Caco-2 (cell line): Measurements from ENCODE around the gene TNPO3. TPM values are rescaled to one million over a fixed set of nuclear protein-coding genes. Genes with fewer than 3 reads are reported as not detected.
"Not testable (repeated sequence)": the region's sequence is repeated elsewhere in the genome, so short reads cannot be mapped to it uniquely, and the experiment has no call there.

Experiments used
- BruUV-seq: library from RNA; stranded (reverse); fragments of 400-500 nt; replicated peaks from 2 replicates; lab custom pipeline; 2021; lab: Mats Ljungman, UMichigan
- CTCF ChIA-PET: fragments of 300-600 bp; sonication (Branson Sonifier 250); formaldehyde crosslinking; loops from one replicate; lab custom pipeline; 2022; ENCODE audit warnings: antibody characterized with exemption; lab: Charles Lee
- POLR2A ChIA-PET: fragments of 300-600 bp; sonication (Branson Sonifier 250); formaldehyde crosslinking; loops from one replicate; lab custom pipeline; 2022; ENCODE audit warnings: antibody characterized with exemption; lab: Charles Lee
- DNase-seq, 2 experiments: peaks; one replicate each; pipeline versions ENCODE4 v3.0.0 to v3.0.0-alpha.2; 2020 to 2022
- H3K27me3 ChIP-seq: replicated peaks from 2 replicates; pipeline ENCODE4 v1.6.0; 2011; ENCODE audit warnings: low read length; ENCODE audit not compliant: control insufficient read depth, insufficient read depth
- H3K36me3 ChIP-seq: 2 replicates; pipeline ENCODE4 v1.5.1; 2011; ENCODE audit warnings: low read length; ENCODE audit not compliant: control insufficient read depth, insufficient read depth
- H3K4me1 ChIP-seq: fragments of 250-450 bp; sonication (Bioruptor Pico); 2 replicates; pipeline ENCODE4 v1.5.1; 2020; ENCODE audit warnings: mild to moderate bottlenecking
- H3K4me3 ChIP-seq: 2 replicates; pipeline ENCODE4 v1.5.1; 2011; ENCODE audit warnings: low read depth, mild to moderate bottlenecking, control low read depth, low read length
- H3K9me3 ChIP-seq: fragments of 250-450 bp; sonication (Bioruptor Pico); 2 replicates; pipeline ENCODE4 v1.5.1; 2020; ENCODE audit warnings: mild to moderate bottlenecking, moderate library complexity
- H3K27ac Mint-ChIP-seq: one replicate; pipeline ENCODE4 v1.8.0; 2022; ENCODE audit warnings: mixed read lengths; ENCODE audit not compliant: unreplicated experiment
- H3K27me3 Mint-ChIP-seq: one replicate; pipeline ENCODE4 v1.8.0; 2022; ENCODE audit warnings: mixed read lengths; ENCODE audit not compliant: insufficient read depth, unreplicated experiment
- H3K36me3 Mint-ChIP-seq: one replicate; pipeline ENCODE4 v1.8.0; 2022; ENCODE audit warnings: mild to moderate bottlenecking, mixed read lengths; ENCODE audit not compliant: insufficient read depth, unreplicated experiment
- H3K4me1 Mint-ChIP-seq: one replicate; pipeline ENCODE4 v1.8.0; 2022; ENCODE audit warnings: low read depth, mixed read lengths; ENCODE audit not compliant: unreplicated experiment
- H3K4me3 Mint-ChIP-seq: one replicate; pipeline ENCODE4 v1.8.0; 2022; ENCODE audit warnings: mild to moderate bottlenecking, moderate library complexity, mixed read lengths; ENCODE audit not compliant: unreplicated experiment
- H3K9me3 Mint-ChIP-seq: one replicate; pipeline ENCODE4 v1.8.0; 2022; ENCODE audit warnings: mixed read lengths; ENCODE audit not compliant: unreplicated experiment
- CTCF ChIP-seq, 2 experiments: fragments of 200-600 bp in 1 of 2; IDR thresholded peaks; 1 replicate in 1 of 2; 2 replicates in 1 of 2; pipeline versions ENCODE4 v1.5.1 to v1.8.0; 2011 to 2022; ENCODE audit warnings: antibody characterized with exemption in 1 of 2, control low read depth in 1 of 2, inconsistent platforms in 1 of 2, low read depth in 1 of 2, low read length in 1 of 2, mild to moderate bottlenecking in 1 of 2, moderate library complexity in 1 of 2; ENCODE audit not compliant: insufficient read depth in 1 of 2, severe bottlenecking in 1 of 2, unreplicated experiment in 1 of 2
- intact Hi-C: fragments of 100-400 bp; cut with micrococcal nuclease; formaldehyde crosslinking; loops from one replicate; pipeline ENCODE4 v1.10.0; 2022; ENCODE audit not compliant: unreplicated experiment
- total RNA-seq: library from RNA; stranded (reverse); gene quantifications from 2 replicates; pipeline ENCODE4 v1.2.3, GENCODE V29; 2022

Gene TNPO3
- total RNA-seq, 1 experiment from 2014 or later, result 59.8 TPM

GRCh38 chr7:129053938-129054437, 923 bp downstream of the TNPO3 start:
- peak overlapping the region; percentile 98 for H3K4me3 Mint-ChIP-seq
- no peak for DNase-seq
- H3K27ac Mint-ChIP-seq, result peak overlapping the region; percentile 99
- CTCF ChIA-PET, result interaction anchor here (1.0 to 1.3 kb wide), 2 partner anchors 38 to 313 kb away, joined by 3 to 6 read pairs; no protein-coding TSS in a partner anchor
- no peaks in the 10 kb centered on the region for H3K9me3 Mint-ChIP-seq
- Histone ChIP-seq H3K4me1 (no peaks in the 10 kb centered on the region), H3K9me3 (no peaks in the 10 kb centered on the region), H3K36me3 (no peaks in the 10 kb centered on the region), H3K4me3 (peak overlapping the region; percentile 87), H3K27me3 (no peaks in the 10 kb centered on the region)
- POLR2A ChIA-PET, result no interaction called here
- intact Hi-C loops, result no loop called here
- TF ChIP-seq CTCF (IDR thresholded peaks at IDR 0.05; ENCODE audit: insufficient read depth in 1 of 2, low read depth in 1 of 2, low read length in 1 of 2, severe bottlenecking in 1 of 2, unreplicated experiment in 1 of 2), result no peak
- peaks cover 9% of the 10 kb centered on the region for H3K4me1 Mint-ChIP-seq
- no peaks in the 10 kb centered on the region for H3K27me3 Mint-ChIP-seq
- BruUV-seq, result no TSS peak
- peaks cover 30% of the 10 kb centered on the region for H3K36me3 Mint-ChIP-seq

- BruUV-seq, result no TSS peak
- H3K4me1 ChIP-seq, result no peaks in the 10 kb centered on the region
Measured at GRCh38 chr7:129052441-129052840, 2.5 kb downstream of the TNPO3 start.

GRCh38 chr7:129051459-129051858, 3.5 kb downstream of the TNPO3 start:
- BruUV-seq, intact Hi-C loops, H3K9me3 ChIP-seq, H3K27ac Mint-ChIP-seq, H3K27me3 ChIP-seq, H3K4me3 Mint-ChIP-seq, CTCF ChIA-PET, H3K9me3 Mint-ChIP-seq, H3K4me1 ChIP-seq, DNase-seq, H3K36me3 ChIP-seq, H3K27me3 Mint-ChIP-seq, H3K4me3 ChIP-seq, POLR2A ChIA-PET: not testable (repeated sequence)
- H3K36me3 Mint-ChIP-seq, result peaks cover 34% of the 10 kb centered on the region
- peaks cover 14% of the 10 kb centered on the region for H3K4me1 Mint-ChIP-seq

More at GRCh38 chr7:129052441-129052840, 2.5 kb downstream of the TNPO3 start:
- Histone ChIP-seq H3K36me3 (no peaks in the 10 kb centered on the region), H3K9me3 (no peaks in the 10 kb centered on the region), H3K4me3 (no peak overlapping the region), H3K27me3 (no peaks in the 10 kb centered on the region)
- Mint-ChIP-seq H3K36me3 (peaks cover 34% of the 10 kb centered on the region), H3K4me3 (no peak overlapping the region), H3K4me1 (peaks cover 14% of the 10 kb centered on the region), H3K9me3 (no peaks in the 10 kb centered on the region), H3K27me3 (no peaks in the 10 kb centered on the region), H3K27ac (no peak overlapping the region)
- no peak for DNase-seq
- ChIA-PET CTCF (no interaction called here), POLR2A (no interaction called here)
- intact Hi-C loops, result no loop called here
- TF ChIP-seq CTCF (IDR thresholded peaks at IDR 0.05; ENCODE audit: insufficient read depth in 1 of 2, low read depth in 1 of 2, low read length in 1 of 2, severe bottlenecking in 1 of 2, unreplicated experiment in 1 of 2), result no peak
